Dendritic cell treated with granulocyte-macrophage colony-stimulating factor and Interleukin-4, amounts not matched to agents 40 ng/mL and 50 ng/mL, for 4 days (primary cell): Measurements from ENCODE around the gene MAD1L1.
"Not testable (repeated sequence)": the region's sequence is repeated elsewhere in the genome, so short reads cannot be mapped to it uniquely, and the experiment has no call there.

Source experiments
- H3K27ac Mint-ChIP-seq: one replicate; pipeline ENCODE4 v1.8.0; 2022; ENCODE audit warnings: mild to moderate bottlenecking, mixed read lengths
- H3K27me3 Mint-ChIP-seq: one replicate; pipeline ENCODE4 v1.8.0; 2022; ENCODE audit warnings: mild to moderate bottlenecking, mixed read lengths
- H3K36me3 Mint-ChIP-seq: one replicate; pipeline ENCODE4 v1.8.0; 2022; ENCODE audit warnings: low read depth, mixed read lengths
- H3K4me1 Mint-ChIP-seq: one replicate; pipeline ENCODE4 v1.8.0; 2022; ENCODE audit warnings: low read depth, mixed read lengths
- H3K4me3 Mint-ChIP-seq: one replicate; pipeline ENCODE4 v1.8.0; 2022; ENCODE audit warnings: mild to moderate bottlenecking, moderate library complexity, mixed read lengths
- H3K9me3 Mint-ChIP-seq: one replicate; pipeline ENCODE4 v1.8.0; 2022; ENCODE audit warnings: mixed read lengths
- intact Hi-C: fragments of 100-400 bp; cut with micrococcal nuclease; formaldehyde crosslinking; loops from one replicate; pipeline ENCODE4 v1.15.0; 2022

The MAD1L1 gene

DNA sequence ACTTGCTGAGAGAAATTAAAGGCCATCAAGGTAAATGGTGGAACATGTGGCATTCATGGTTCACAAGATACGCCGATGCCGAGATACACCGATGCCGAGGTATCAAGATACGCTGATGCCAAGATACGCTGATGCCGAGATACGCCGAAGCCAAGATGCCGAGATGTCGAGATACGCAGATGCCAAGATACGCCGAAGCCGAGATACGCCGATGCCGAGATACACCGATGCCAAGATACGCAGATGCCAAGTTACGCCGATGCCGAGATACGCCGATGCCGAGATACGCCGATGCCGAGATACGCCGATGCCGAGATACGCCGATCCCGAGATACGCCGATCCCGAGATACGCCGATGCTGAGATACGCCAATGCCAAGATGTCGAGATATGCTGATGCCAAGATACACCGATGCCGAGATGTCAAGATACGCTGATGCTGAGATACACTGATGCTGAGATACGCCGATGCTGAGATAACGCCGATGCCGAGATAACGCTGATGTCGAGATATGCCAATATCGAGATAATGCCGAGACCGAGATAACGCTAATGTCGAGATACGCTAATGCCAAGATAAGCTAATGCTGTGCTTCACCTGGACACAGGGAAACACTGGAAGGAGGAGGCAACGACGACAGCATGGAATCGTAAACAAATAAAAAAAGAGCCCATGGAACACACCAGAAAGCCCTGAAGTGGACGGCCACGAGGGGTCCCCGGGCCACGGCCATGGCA lies 172.6 kb downstream of the MAD1L1 start:
- Mint-ChIP-seq H3K27me3 (no peaks in the 10 kb centered on the region), H3K27ac (no peak overlapping the region), H3K4me1 (peaks cover 46% of the 10 kb centered on the region), H3K36me3 (peaks cover 57% of the 10 kb centered on the region), H3K9me3 (peaks cover 11% of the 10 kb centered on the region), H3K4me3 (no peak overlapping the region)
- intact Hi-C loops = no loop called here

DNA sequence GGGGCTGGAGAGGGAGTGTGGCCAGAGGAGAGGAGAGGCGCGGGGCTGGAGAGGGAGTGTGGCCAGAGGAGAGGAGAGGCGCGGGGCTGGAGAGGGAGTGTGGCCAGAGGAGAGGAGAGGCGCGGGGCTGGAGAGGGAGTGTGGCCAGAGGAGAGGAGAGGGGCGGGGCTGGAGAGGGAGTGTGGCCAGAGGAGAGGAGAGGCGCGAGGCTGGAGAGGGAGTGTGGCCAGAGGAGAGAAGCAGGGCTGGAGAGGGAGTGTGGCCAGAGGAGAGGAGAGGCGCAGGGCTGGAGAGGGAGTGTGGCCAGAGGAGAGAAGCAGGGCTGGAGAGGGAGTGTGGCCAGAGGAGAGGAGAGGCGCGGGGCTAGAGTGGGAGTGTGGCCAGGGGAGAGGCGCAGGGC lies 174.5 kb downstream of the MAD1L1 start:
- H3K4me3 Mint-ChIP-seq, H3K27me3 Mint-ChIP-seq, intact Hi-C loops, H3K27ac Mint-ChIP-seq: not testable (repeated sequence)
- Mint-ChIP-seq H3K36me3 (peaks cover 58% of the 10 kb centered on the region), H3K9me3 (peaks cover 11% of the 10 kb centered on the region), H3K4me1 (peaks cover 34% of the 10 kb centered on the region)

DNA sequence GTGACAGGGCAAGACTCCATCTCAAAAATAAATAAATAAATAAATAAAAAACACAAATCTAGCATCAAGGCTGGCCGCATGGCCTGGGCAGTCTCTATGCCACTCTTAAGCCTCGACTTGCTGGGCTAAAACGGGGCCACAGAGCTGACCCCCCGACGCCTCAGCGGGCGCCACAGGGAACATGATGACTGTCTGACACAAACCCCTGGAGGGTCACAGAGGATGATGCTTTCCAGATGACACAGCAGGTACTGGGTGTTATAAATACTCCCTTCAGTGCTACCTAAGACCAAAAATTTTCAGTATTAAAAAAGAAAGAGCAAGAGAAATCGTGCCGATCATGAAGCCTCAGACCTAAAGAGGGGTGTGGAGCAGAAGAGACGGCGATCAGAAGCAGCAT lies 176.8 kb downstream of the MAD1L1 start:
- Mint-ChIP-seq H3K27me3 (no peaks in the 10 kb centered on the region), H3K4me3 (no peak overlapping the region), H3K36me3 (peaks cover 63% of the 10 kb centered on the region), H3K4me1 (peaks cover 20% of the 10 kb centered on the region), H3K27ac (no peak overlapping the region), H3K9me3 (peaks cover 11% of the 10 kb centered on the region)
- intact Hi-C loops = no loop called here

DNA sequence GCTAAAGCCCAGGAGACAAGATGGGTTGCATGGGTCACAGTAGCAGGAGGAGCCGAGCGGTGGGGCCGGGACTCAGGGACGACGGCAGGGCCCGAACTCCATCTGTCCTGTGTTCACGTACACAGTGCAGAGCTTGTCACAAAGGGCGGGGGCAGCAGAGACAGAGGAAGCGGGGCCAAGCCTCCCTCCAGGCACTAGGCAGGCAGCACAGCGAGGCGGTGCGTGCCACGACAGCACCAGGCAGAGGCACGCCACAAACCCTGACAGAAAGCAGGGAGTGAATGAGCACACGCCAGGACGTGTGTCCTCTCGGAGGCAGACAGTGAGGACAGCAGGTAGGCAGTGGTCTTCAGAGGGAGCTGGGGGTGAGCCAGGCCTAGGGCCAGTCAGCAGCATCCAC lies 177.8 kb downstream of the MAD1L1 start:
- intact Hi-C loops = no loop called here
- peaks cover 20% of the 10 kb centered on the region for H3K4me1 Mint-ChIP-seq
- H3K27me3 Mint-ChIP-seq = no peaks in the 10 kb centered on the region
- H3K36me3 Mint-ChIP-seq = peaks cover 53% of the 10 kb centered on the region
- H3K27ac Mint-ChIP-seq = no peak overlapping the region
- no peak overlapping the region for H3K4me3 Mint-ChIP-seq
- H3K9me3 Mint-ChIP-seq = peaks cover 2% of the 10 kb centered on the region

DNA sequence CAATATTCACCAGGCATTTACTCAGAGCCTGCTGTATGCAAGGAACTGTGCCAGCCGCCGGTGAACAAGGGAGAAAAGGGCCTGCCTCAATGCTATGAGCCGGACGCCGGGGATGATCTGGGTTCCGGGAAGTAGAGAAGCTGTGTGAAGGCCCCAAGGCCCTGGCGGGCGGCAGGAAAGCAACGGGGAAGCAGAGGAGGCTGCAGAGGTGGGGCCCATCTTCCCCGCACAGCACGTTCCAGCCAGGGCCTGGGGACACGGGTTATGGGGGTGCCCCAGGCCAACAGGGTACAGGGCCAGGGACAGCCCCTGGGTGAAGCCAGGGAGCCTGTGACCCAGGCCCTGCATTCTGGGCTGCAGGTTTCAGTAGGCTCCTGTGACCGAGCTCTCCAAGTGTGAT lies 179.3 kb downstream of the MAD1L1 start:
- peaks cover 19% of the 10 kb centered on the region for H3K4me1 Mint-ChIP-seq
- no peak overlapping the region for H3K27ac Mint-ChIP-seq
- intact Hi-C loops = no loop called here
- H3K36me3 Mint-ChIP-seq = peaks cover 42% of the 10 kb centered on the region
- no peaks in the 10 kb centered on the region for H3K9me3 Mint-ChIP-seq
- H3K27me3 Mint-ChIP-seq = no peaks in the 10 kb centered on the region
- H3K4me3 Mint-ChIP-seq = no peak overlapping the region

DNA sequence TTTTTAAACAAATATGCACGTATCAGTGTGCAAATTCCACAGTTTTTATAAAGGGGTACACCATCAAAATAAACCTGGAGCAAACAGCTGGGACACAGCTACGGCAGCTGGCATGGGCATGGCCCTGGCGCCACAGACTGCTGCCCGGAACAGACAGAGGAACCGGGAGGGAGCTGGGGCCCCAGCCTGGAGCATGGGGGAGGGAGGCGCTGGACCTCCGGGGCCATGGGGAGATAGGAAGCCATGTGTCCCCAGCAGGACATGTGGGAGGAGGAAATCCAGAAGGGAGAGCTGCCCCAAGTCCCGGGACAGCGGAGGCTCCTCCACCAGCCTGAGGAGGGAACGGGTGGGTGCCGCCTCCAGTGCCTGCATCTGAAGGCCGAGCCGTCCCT lies 180.1 kb downstream of the MAD1L1 start:
- Mint-ChIP-seq H3K4me3 (no peak overlapping the region), H3K4me1 (peaks cover 22% of the 10 kb centered on the region), H3K27me3 (no peaks in the 10 kb centered on the region), H3K36me3 (peaks cover 39% of the 10 kb centered on the region), H3K27ac (no peak overlapping the region), H3K9me3 (no peaks in the 10 kb centered on the region)
- intact Hi-C loops = no loop called here

DNA sequence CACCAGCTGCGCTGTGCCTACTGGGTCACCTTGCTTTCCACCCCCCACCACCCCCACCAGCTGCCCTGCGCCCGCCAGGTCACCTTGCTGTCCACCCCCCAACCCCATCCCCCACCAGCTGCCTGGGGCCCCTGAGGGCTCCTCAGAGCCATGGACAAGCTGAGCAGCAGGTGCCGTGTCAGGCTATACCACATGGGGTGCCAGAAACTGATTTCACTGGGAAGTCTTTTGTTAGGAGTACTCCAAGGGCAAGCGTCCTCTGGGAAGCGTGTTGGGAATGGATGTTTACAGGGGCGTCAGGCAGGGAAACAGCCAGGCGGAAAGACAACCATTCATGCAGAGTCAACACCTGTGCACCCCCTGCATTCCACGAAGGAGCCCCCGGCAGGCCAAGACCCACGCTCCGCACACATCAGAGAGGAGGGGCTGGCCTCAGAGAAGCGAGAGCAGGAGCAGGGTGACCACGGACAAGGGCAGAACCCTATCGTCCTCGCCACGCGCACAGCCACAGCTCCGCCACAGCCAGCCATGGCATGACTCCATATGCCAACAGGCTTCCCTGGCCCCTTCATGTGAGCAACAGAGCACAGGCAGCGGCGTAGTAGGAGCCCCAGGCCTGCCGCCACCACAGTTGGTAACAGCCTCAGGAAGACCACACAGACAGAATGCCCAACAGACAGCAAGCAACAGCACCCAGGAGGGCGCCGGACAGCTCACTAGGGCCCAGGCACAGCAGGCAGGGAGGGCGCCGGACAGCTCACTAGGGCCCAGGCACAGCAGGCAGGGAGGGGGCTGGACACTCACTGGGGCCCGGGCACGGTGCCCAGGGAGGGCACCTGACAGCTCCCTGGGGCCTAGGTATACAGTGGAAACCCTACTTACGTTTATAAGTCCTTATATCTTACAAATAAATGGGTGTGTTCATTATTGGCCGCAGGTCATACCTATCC lies 180.8 kb downstream of the MAD1L1 start:
- Mint-ChIP-seq H3K4me3 (no peak overlapping the region), H3K27me3 (no peaks in the 10 kb centered on the region), H3K9me3 (no peaks in the 10 kb centered on the region), H3K36me3 (peaks cover 36% of the 10 kb centered on the region), H3K4me1 (peaks cover 21% of the 10 kb centered on the region), H3K27ac (peak overlapping the region; percentile 15)
- intact Hi-C loops = no loop called here

DNA sequence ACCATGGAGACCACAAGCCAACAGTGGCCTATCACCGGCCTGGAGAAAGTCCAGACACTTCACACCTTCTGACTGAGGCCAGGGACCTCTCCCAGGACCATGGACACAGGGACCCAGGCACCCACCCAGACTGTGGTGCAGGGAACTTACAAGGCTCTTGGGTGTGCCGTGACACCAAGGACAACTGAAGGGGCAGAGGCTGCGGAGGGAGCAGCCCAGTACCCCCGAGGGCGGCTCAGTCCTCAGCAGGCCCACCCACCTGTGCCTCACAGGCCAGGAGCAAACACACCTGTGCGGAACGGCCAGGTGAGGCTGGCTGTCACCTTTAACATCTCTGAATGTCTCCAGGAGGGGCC lies 182.3 kb downstream of the MAD1L1 start:
- H3K4me3 Mint-ChIP-seq = no peak overlapping the region
- peaks cover 36% of the 10 kb centered on the region for H3K36me3 Mint-ChIP-seq
- intact Hi-C loops = no loop called here
- peaks cover 11% of the 10 kb centered on the region for H3K4me1 Mint-ChIP-seq
- no peaks in the 10 kb centered on the region for H3K9me3 Mint-ChIP-seq
- no peaks in the 10 kb centered on the region for H3K27me3 Mint-ChIP-seq
- H3K27ac Mint-ChIP-seq = no peak overlapping the region

DNA sequence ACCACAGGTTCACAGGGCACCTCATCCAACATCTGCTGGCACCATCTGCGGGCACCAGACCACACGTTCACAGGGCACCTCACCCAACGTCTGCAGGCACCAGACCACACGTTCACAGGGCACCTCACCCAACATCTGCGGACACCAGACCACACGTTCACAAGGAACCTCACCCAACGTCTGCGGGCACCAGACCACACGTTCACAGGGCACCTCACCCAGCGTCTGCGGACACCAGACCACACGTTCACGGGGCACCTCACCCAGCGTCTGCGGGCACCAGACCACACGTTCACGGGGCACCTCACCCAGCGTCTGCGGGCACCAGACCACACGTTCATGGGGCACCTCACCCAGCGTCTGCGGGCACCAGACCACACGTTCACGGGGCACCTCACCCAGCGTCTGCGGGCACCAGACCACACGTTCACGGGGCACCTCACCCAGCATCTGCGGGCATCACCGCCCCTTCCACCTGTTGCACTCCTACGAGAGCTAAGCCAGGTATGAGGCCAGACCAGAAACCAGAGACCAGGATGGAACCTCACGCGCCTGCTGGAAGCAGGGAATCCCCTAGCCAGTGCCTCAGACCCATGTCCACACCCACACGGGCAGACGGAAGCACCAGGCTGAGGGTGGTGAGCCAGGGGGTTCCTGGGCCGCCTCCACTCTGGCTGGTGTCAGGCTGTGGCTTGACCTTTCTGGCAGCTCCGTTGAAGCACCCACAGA lies 182.8 kb downstream of the MAD1L1 start:
- Mint-ChIP-seq H3K36me3 (peaks cover 35% of the 10 kb centered on the region), H3K9me3 (no peaks in the 10 kb centered on the region), H3K4me1 (peaks cover 11% of the 10 kb centered on the region), H3K27me3 (no peaks in the 10 kb centered on the region), H3K4me3 (no peak overlapping the region), H3K27ac (no peak overlapping the region)
- intact Hi-C loops = no loop called here

DNA sequence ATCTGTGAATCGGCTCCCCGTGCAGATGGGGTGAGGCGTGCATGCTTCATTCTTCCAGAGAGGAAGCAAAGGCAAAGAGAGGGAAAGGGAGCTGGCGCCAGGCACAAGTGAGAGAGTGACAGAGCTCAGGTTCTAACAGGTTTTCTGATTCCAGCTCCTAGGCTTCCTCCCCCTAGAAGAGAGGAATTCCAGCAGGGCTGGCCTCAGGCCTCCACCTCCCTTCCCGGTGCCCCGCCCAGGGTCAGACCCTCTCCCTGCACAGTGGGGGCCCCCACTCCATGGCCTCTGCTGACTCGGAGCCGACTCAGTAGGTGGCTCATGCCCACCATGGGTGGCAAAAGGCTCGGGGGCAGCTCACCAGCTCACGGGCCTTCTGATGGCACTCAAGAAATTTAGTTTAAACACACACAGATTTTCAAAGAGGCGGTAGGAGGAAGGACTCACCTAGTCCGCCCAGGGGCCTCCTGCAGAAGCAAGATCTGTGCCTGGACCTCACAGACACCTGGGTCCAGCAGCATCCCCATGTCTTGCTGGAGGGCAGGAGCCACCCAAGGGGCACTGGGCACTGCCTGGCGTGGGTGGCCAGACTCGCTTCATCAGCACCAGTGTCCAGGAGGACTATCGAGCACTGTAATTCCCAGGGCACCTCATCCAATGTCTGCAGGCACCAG lies 183.5 kb downstream of the MAD1L1 start:
- H3K27me3 Mint-ChIP-seq = no peaks in the 10 kb centered on the region
- intact Hi-C loops = no loop called here
- no peaks in the 10 kb centered on the region for H3K9me3 Mint-ChIP-seq
- H3K27ac Mint-ChIP-seq = no peak overlapping the region
- H3K4me1 Mint-ChIP-seq = peaks cover 11% of the 10 kb centered on the region
- no peak overlapping the region for H3K4me3 Mint-ChIP-seq
- H3K36me3 Mint-ChIP-seq = peaks cover 35% of the 10 kb centered on the region

DNA sequence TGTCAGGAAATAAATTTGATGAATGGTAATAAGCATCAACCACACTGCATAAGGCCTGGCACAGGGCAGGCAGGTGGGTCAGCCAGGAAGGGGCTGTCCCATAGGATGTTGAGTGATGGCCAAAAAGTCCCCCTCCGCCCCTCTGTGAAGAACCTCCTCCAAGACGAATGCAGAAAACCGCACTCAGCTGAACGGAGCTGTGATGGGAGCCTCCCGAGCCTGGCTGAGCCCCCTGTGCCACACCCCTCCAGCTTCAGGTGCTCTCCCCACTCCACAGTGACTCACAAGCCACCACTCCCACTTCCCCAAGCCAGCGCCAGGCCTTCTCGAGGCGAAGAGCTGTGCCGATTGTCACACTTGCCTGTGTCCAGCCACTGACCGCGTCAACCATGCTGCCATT lies 184.2 kb downstream of the MAD1L1 start:
- Mint-ChIP-seq H3K9me3 (no peaks in the 10 kb centered on the region), H3K27me3 (no peaks in the 10 kb centered on the region), H3K36me3 (peaks cover 35% of the 10 kb centered on the region), H3K4me1 (peaks cover 11% of the 10 kb centered on the region), H3K27ac (no peak overlapping the region), H3K4me3 (no peak overlapping the region)
- intact Hi-C loops = no loop called here

DNA sequence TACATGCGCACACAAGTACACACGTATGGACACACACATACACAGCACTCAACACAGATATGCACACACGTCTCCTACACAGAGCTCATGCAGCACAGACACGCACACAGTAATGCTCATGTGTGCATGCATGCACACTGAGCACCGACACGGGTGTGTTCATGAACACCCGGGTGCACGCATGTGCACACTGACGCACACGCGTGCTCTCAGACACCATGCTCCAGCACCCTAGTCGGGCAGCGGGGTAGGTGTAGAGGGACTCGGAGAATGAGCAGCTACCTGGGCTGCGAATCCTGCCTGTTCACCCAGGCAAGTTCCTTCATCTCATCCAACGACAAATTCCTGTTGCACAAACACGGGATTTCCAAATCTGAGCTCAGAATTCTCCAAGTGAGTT lies 184.7 kb downstream of the MAD1L1 start:
- peaks cover 35% of the 10 kb centered on the region for H3K36me3 Mint-ChIP-seq
- no peaks in the 10 kb centered on the region for H3K27me3 Mint-ChIP-seq
- H3K9me3 Mint-ChIP-seq = peaks cover 4% of the 10 kb centered on the region
- H3K27ac Mint-ChIP-seq = no peak overlapping the region
- H3K4me1 Mint-ChIP-seq = peaks cover 11% of the 10 kb centered on the region
- H3K4me3 Mint-ChIP-seq = no peak overlapping the region
- intact Hi-C loops = no loop called here

DNA sequence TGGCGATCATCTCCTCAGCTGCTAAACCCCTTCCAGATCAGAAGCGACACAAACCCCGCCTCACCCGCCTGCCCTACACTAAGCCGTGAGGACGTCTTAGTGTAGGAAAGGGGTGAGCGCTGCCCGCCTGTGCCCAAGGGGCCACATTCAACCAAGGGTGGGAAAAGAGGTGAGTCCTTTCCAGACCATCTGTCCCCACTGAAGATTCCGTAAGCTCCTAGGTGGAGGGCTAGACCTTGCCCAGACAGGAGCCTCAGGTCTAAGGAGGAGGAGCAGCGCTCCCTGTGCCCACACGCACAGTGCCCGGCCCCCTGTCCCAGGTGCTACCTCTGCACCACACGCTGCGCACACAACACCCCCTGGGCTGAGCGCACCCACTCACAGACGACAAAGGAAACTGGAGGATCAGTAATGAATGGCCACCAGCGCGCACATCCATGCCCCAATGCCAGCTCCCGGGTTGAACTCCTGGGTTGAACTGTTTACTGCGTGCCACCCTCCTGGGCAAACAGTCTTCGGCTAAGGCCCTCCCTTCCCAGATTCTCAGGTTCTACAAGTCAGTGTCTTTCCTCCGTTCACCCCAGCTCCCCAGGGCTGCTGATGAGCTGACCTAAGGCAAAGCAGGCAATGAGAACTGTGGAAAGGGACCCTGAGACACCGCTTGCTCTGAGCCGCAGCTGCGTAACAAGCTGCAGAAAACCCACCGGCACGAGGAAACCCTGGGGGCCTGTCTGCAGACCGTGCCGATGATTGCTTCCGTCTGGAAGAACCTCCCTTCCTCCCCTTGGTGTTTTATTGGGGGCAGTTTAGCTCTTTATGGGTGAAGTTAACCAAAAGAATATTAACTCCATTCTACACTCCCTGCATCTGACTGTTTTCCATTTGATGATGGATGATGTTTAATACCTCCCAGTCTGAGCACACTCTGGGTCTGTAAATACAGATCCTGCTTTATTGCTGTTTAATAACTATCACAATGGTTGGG lies 185.9 kb downstream of the MAD1L1 start:
- no peak overlapping the region for H3K4me3 Mint-ChIP-seq
- H3K9me3 Mint-ChIP-seq = peaks cover 7% of the 10 kb centered on the region
- peaks cover 35% of the 10 kb centered on the region for H3K36me3 Mint-ChIP-seq
- H3K27ac Mint-ChIP-seq = no peak overlapping the region
- H3K4me1 Mint-ChIP-seq = peaks cover 11% of the 10 kb centered on the region
- intact Hi-C loops = no loop called here
- no peaks in the 10 kb centered on the region for H3K27me3 Mint-ChIP-seq
